Jurkat, Clone E6-1 (cell line): ENCODE results near the gene MYO1B.

Experiments used
- DNase-seq: peaks from one replicate; pipeline ENCODE4 v3.0.0-alpha.2; 2011; ENCODE audit warnings: low read depth, low spot score
- H3K4me3 ChIP-seq: 2 replicates; pipeline ENCODE4 v1.5.1; 2011; ENCODE audit warnings: mild to moderate bottlenecking, low read length, control low read depth, moderate library complexity

MYO1B gene

GRCh38 chr2:191345788-191346187 lies 100.6 kb downstream of the MYO1B start:
- no peak for DNase-seq
- H3K4me3 ChIP-seq, result no peak overlapping the region

GRCh38 chr2:191347154-191347553 lies 102.0 kb downstream of the MYO1B start:
- no peak overlapping the region for H3K4me3 ChIP-seq
- DNase-seq, result no peak

- no peak for DNase-seq
These were observed 102.7 kb downstream of the MYO1B start for GRCh38 chr2:191347881-191348280.

GRCh38 chr2:191349990-191350389 lies 104.8 kb downstream of the MYO1B start:
- no peak for DNase-seq
- H3K4me3 ChIP-seq, result no peak overlapping the region

More at GRCh38 chr2:191347881-191348280, 102.7 kb downstream of the MYO1B start:
- H3K4me3 ChIP-seq, result no peak overlapping the region

GRCh38 chr2:191350826-191351225 lies 105.6 kb downstream of the MYO1B start:
- H3K4me3 ChIP-seq, result no peak overlapping the region
- DNase-seq, result no peak

- no peak for DNase-seq
- no peak overlapping the region for H3K4me3 ChIP-seq
These were observed 106.1 kb downstream of the MYO1B start for GRCh38 chr2:191351298-191351697.

- DNase-seq, result no peak
- no peak overlapping the region for H3K4me3 ChIP-seq
These were observed 106.7 kb downstream of the MYO1B start for GRCh38 chr2:191351921-191352320.

- H3K4me3 ChIP-seq, result no peak overlapping the region
- DNase-seq, result no peak
These were observed 107.3 kb downstream of the MYO1B start for GRCh38 chr2:191352536-191352935.

- no peak overlapping the region for H3K4me3 ChIP-seq
- peak; percentile 40 for DNase-seq
These were observed 110.1 kb downstream of the MYO1B start for GRCh38 chr2:191355170-191355758.

- no peak for DNase-seq
- H3K4me3 ChIP-seq, result no peak overlapping the region
These were observed 112.5 kb downstream of the MYO1B start for GRCh38 chr2:191357678-191358077.

GRCh38 chr2:191358325-191359025 lies 113.3 kb downstream of the MYO1B start:
- no peak for DNase-seq
- no peak overlapping the region for H3K4me3 ChIP-seq

- DNase-seq, result no peak
- no peak overlapping the region for H3K4me3 ChIP-seq
These were observed 113.9 kb downstream of the MYO1B start for GRCh38 chr2:191359133-191359532.

GRCh38 chr2:191360918-191361317 lies 115.7 kb downstream of the MYO1B start:
- H3K4me3 ChIP-seq, result no peak overlapping the region
- DNase-seq, result no peak

- no peak overlapping the region for H3K4me3 ChIP-seq
- DNase-seq, result no peak
These were observed 117.6 kb downstream of the MYO1B start for GRCh38 chr2:191362841-191363240.

- peak; percentile 58 for DNase-seq
- no peak overlapping the region for H3K4me3 ChIP-seq
These were observed 118.1 kb downstream of the MYO1B start for GRCh38 chr2:191363267-191363666.

GRCh38 chr2:191365089-191365488 lies 119.9 kb downstream of the MYO1B start:
- DNase-seq, result no peak
- H3K4me3 ChIP-seq, result no peak overlapping the region

GRCh38 chr2:191366199-191366598 lies 121.0 kb downstream of the MYO1B start:
- DNase-seq, result no peak
- H3K4me3 ChIP-seq, result no peak overlapping the region

- DNase-seq, result no peak
- H3K4me3 ChIP-seq, result no peak overlapping the region
These were observed 123.8 kb downstream of the MYO1B start for GRCh38 chr2:191369034-191369433.

GRCh38 chr2:191374366-191374765 lies 129.2 kb downstream of the MYO1B start:
- no peak overlapping the region for H3K4me3 ChIP-seq
- no peak for DNase-seq

GRCh38 chr2:191374939-191375338 lies 129.7 kb downstream of the MYO1B start:
- no peak overlapping the region for H3K4me3 ChIP-seq
- no peak for DNase-seq
